Astrocyte (in vitro differentiated cells and primary cell): ENCODE data around the gene CD200R1L.

ENCODE experiments used
- EZH2 ChIP-seq: IDR thresholded peaks from 2 replicates; pipeline ENCODE4 v1.6.1; 2012; ENCODE audit warnings: mild to moderate bottlenecking, low read length, inconsistent platforms; ENCODE audit not compliant: insufficient read depth
- TF ChIP-seq, protein P1 (sequence below): IDR thresholded peaks from 2 replicates; pipeline ENCODE4 v1.5.1; 2011; ENCODE audit warnings: low read depth, mild to moderate bottlenecking, inconsistent platforms, low read length, moderate library complexity; ENCODE audit not compliant: insufficient read depth

DNA sequence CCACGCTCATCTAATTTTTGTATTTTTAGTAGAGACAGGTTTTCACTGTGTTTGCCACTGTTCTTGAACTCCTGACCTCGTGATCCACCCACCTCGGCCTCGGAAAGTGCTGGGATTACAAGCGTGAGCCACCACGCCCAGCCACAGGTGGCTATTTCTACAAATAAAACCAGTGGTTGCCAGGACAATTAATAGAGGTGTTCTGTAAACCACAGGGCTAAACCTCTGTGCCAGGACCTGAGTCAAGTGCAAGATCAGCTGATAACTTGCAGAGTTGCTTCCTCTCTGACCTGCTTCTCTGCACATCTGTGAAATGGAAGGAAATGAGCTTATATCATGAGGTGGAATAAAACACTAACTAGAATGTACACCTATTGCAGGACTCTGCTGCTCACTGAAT, 72.8 kb downstream of the CD200R1L start:
- TF ChIP-seq, protein P1, sequence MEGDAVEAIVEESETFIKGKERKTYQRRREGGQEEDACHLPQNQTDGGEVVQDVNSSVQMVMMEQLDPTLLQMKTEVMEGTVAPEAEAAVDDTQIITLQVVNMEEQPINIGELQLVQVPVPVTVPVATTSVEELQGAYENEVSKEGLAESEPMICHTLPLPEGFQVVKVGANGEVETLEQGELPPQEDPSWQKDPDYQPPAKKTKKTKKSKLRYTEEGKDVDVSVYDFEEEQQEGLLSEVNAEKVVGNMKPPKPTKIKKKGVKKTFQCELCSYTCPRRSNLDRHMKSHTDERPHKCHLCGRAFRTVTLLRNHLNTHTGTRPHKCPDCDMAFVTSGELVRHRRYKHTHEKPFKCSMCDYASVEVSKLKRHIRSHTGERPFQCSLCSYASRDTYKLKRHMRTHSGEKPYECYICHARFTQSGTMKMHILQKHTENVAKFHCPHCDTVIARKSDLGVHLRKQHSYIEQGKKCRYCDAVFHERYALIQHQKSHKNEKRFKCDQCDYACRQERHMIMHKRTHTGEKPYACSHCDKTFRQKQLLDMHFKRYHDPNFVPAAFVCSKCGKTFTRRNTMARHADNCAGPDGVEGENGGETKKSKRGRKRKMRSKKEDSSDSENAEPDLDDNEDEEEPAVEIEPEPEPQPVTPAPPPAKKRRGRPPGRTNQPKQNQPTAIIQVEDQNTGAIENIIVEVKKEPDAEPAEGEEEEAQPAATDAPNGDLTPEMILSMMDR: no peak
- no peak for TF ChIP-seq EZH2
